Hematopoietic multipotent progenitor cell treated with erythropoietin and hydrocortisone succinate and interleukin-3 and kit ligand, for 8 days (in vitro differentiated cells): ENCODE results near the gene TCF4.

Source experiments
- DNase-seq: peaks from one replicate; pipeline ENCODE4 v3.0.0-alpha.2; 2015

Gene TCF4

GRCh38 chr18:55541571-55541970 is 46.4 kb downstream of the TCF4 start:
- no peak for DNase-seq

GRCh38 chr18:55539240-55539639 is 48.8 kb downstream of the TCF4 start:
- no peak for DNase-seq

DNA sequence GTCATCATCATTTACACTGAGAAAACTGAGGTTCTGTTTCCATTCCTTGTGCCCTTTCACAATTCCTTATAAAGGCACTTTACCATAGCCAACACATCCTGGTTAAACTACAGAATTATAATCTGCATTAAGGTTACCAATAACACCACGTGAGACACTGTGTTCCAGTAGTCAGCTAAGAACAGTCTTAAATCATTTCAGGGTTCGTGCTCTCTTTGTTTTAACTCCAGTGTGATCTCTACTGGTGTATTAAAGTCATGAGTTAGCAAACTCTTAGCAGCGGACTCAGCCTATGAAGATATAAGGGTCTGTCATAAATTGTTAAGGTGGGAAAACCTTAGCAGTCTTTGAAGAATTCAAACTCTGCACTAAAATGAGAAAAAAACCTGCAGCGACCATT is 53.0 kb downstream of the TCF4 start:
- no peak for DNase-seq

GRCh38 chr18:55534547-55534946 is 53.4 kb downstream of the TCF4 start:
- no peak for DNase-seq

DNA sequence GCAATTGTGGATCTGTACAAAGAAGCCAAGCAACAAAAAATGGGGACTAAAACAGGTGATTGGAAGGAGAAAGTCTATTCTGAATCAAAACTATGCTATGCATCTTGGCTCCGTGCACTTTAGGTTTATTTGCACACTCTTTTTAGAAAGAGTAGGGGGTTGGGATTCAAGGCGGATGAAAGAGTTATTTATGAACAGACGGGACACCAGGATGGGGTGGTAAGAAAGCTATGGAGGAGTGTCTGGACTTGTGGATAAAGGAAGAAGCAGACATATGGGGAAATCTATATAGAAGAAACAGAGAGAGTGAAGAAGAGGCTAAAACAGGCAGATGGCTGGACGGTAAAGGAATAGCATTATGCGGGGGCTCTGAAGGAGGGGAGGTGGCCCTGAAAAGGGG is 57.8 kb downstream of the TCF4 start:
- no peak for DNase-seq

GRCh38 chr18:55529581-55529980 is 58.4 kb downstream of the TCF4 start:
- DNase-seq: no peak

DNA sequence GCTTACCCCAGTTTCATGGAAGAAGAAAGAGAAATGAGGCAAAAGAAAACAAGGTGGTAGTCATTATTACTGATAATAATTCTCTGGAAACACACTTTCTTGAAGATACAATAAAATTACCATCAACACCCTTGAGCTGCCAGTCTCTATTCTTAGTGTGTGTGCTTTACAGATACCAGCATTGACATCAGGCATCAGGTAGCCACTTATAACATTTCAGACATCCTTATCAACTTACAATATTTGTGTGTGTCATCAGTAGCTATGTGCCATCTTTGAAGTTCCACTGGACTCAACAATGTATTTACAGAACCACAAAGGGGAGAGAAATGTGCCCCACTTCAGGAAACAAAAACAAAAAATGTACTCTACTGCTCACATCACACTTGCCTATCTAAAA is 62.1 kb downstream of the TCF4 start:
- DNase-seq: peak; percentile 51

DNA sequence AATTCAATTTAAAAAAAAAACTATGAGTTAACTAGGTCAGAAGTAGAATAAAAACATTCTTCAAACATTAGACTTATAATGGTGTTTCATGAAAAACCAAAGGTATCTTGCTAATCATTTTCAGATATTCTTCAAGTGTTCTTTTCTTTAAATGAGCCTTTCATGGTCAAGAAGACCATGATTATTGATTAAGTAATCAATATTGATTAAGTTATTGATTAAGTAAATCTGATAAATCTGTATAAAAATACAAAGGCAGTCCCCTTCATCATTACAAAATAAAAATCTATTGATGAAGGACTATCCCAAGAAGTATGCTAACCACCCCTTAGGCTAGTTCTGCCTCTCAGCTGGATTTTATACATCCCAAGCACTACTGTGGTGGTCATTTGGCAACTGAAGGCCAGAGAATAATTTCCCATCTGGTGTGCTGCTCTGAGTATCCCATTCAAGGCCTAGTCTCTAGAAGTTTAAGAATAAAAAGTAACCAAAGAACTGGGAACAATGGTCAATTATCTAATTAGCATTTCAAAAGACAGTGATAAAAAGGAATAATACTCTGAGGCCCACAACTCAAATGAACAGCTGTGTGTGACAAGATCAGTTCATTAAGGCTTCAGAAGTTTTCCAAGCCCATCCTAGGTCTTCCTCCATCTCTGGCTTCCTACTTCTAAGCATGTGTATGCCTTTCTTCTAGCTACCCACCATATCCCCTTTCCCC is 63.5 kb downstream of the TCF4 start:
- no peak for DNase-seq

- DNase-seq: peak; percentile 30
These were observed 65.0 kb downstream of the TCF4 start for GRCh38 chr18:55523001-55523400.

- DNase-seq: peak; percentile 64
These were observed 66.0 kb downstream of the TCF4 start for GRCh38 chr18:55522011-55522410.

DNA sequence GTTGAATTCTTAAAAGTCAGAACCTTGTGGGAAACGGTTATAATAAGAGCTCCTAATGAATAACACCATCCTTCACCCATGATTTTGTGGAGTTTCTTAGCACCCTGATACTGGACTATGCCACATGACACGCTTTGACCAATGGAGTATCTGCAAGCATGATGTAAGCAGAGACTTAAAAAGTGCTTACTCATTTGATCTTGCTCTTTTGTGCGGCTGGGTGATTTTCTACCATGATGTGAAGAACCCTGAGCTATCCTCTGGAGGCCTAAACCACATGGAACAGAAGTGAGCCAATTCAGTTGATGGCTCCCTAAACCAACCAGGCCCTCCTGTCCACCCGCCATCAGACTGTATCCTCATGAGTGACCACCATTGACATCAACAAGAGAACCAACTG is 70.9 kb downstream of the TCF4 start:
- no peak for DNase-seq

- DNase-seq: no peak
These were observed 71.9 kb downstream of the TCF4 start for GRCh38 chr18:55515941-55516710.

DNA sequence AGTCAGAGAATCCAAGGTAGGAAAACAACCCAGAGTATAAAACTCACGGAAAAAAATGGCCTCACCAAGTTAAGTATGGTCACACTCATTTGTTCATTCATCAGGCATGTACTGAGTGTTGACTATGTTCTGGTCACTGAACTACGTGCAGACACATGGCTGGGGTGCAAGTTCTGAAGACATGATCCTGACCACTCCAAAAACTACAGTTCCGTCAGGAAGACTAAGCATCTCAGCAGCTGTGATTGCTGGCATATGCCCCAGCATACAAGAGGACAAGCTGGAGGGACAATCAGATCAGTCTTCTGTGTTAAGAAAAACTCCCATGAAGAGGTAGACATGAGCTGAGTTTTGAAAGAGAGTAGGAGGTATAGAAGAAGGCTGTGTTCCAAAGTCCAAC is 72.8 kb downstream of the TCF4 start:
- no peak for DNase-seq

GRCh38 chr18:55513161-55513560 is 74.8 kb downstream of the TCF4 start:
- DNase-seq: no peak

DNA sequence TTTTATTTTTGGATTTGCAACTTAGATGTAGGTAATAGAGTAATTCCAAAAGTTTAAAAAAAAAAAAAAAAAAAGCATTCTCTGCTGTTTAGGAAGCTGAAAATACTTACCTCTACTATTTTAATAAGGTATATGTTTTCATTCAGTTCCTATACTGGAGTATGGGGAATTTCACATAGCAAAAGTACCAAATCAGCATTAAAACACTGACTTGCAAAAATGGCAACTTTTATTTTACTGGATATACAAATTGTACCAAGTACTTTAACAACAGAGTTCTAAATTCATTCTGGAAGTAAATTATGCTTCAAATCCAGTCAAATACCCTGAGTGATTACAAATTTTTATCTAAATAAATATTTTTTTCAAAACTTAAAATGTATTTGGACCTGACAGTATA is 76.7 kb downstream of the TCF4 start:
- no peak for DNase-seq

DNA sequence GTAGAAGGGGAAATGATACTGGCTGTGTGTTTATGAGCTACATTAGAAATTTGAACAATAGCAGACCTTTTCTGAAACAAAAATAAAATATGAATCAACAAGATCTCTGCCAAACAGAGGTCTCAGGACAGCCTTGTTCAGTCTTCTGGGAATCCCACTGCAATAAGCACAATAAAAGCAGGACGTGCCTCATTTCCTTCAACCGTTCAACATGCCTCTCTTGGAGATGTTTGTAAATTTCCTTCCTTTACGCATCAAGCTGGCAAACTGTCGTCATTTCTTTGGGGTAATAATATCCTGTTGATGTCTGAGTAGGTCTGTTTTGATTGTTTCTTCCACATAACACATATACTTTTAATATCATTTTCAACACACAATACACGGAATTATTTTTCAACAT is 77.2 kb downstream of the TCF4 start:
- peak; percentile 13 for DNase-seq

GRCh38 chr18:55509631-55510324 is 78.2 kb downstream of the TCF4 start:
- no peak for DNase-seq

DNA sequence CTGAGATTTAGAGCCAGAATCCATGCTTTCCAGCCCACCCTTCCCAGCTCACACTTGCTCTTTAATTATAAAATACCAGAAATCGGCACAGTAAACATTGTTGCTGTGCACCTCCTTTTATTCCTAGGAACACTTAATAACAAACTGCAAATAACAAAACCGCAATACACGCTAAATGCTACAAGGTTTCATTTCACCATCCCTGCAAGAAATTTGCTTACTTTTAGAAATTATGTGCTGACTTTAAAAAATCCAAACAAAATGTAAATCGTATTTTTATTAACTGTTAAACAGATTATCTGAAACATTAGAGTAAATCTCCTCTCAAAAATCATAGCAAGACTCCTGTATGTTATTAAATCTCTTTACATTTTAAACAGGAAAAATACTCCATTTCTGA is 79.3 kb downstream of the TCF4 start:
- DNase-seq: no peak

DNA sequence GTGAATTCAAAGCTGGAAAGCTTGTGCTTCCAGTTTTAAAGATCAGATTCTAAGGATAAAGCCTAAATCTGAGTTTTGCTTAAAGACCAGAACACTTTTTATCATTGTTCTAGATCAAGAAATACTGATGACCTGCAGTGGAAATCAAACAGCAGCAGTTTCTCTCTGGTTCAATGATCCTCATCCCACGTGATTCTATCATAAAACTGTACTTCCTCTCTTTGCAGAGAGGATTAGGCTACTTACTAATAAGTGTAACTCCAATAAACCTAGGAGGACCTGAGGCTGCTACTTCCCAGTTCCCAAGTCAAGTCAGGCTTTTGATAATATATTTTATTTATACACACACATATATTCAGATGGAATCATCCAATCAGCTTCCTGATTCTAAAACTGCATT is 81.9 kb downstream of the TCF4 start:
- no peak for DNase-seq

- DNase-seq: no peak
These were observed 83.2 kb downstream of the TCF4 start for GRCh38 chr18:55504808-55505207.

DNA sequence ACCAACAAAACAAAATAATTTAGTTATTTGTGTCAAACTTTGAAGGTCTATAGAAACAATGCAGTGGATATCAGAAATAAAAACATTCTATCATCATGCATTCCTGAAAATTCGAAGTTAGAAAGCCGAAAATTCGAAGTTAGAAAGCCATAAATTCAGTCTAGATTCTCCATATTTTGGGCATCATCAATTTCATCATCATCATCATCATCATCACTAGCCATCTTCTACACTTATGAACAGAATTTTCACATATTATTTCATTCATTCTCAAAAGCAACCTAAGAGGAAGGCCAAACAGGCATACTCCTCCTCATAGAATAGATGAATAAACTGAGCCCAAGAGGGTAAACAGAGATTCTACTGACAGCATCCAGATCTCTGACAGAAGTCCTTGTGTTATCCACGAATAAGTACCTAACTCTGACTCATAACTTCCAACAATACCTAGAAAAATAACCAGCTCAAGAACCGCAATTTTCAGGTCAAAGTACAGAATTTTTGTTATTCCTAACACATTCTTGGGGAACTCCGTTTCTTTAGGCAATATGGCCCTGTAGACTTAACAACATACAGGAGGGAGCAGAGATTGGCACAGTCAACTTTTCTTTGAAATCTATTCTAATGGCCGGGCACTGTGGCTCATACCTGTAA is 84.7 kb downstream of the TCF4 start:
- no peak for DNase-seq

- DNase-seq: no peak
These were observed 85.8 kb downstream of the TCF4 start for GRCh38 chr18:55501982-55502710.

GRCh38 chr18:55501579-55501978 is 86.4 kb downstream of the TCF4 start:
- no peak for DNase-seq
